ENCODE data around the gene OSBPL5. TPM values are rescaled to one million over a fixed set of nuclear protein-coding genes. Genes with fewer than 3 reads are reported as not detected.

OSBPL5 gene
- polyA plus RNA-seq, 3 donors = 3.1 to 30.3 (median 6.8) TPM

DNA sequence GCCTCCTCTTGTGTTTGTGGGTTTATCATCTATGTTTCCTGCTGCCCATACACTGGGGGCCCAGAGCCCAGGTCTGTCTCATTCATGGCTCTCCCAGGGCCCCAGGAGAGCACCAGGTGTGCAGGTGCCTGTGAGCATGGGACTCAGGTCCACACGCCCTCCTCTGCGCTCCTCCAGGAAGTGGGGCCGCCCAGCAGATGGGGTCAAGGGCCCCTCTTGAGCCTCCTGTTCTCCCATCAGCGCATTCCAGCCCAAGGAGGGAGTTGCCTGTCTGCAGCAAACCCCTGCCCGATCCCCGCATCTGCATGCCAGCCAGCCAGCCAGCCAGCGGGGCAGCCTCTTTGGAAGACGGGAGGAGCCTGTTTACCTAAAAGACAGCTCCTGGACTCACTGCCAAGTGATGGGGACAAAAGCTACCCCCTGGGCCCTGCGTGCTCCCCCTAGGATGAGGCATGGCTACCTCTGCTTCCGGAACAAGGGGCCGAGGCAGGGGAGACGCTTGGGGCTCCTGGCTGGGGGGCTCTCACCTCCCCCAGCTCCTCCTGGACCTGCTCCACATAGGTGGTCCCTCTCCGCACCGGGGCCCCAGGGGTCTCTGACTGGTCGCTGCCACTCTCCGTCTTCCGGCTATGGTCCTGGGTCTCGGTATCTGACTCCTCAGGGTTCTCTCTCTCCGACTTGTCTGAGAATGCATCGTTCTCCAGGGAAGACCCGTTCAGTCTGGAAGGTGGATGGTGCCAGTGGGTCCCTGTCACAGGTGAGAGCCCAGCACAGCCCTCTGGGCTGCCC, 58.2 kb downstream of the OSBPL5 start:
- H3K4me3 Mint-ChIP-seq = no peak overlapping the region
- no peak overlapping the region for H3K27ac Mint-ChIP-seq
- Histone ChIP-seq H3K79me2 (ENCODE audit: insufficient read depth, low read length) (peaks cover 3% of the 10 kb centered on the region), H3K4me3 (replicated peaks in 1 of 3; ENCODE audit: low read depth in 2 of 3, low read length in 3 of 3) (no peak overlapping the region), H3K27me3 (ENCODE audit: control insufficient read depth in 2 of 2, insufficient read depth in 2 of 2, low read length in 2 of 2) (no peaks in the 10 kb centered on the region), H3K27ac (ENCODE audit: low read depth in 1 of 2, low read length in 2 of 2) (no peak overlapping the region), H3K4me1 (ENCODE audit: control insufficient read depth in 1 of 2, insufficient read depth in 2 of 2, low read length in 2 of 2) (peaks cover 12 to 17% of the 10 kb centered on the region in 2 donors), H4K20me1 (ENCODE audit: insufficient read depth, low read length) (no peaks in the 10 kb centered on the region), H3K9me3 (replicated peaks in 1 of 2; ENCODE audit: control insufficient read depth in 1 of 2, insufficient read depth in 1 of 2, low read length in 2 of 2) (no peaks in the 10 kb centered on the region), H3K36me3 (replicated peaks in 1 of 2; ENCODE audit: control insufficient read depth in 1 of 2, insufficient read depth in 2 of 2, low read length in 2 of 2) (peaks cover 15 to 66% of the 10 kb centered on the region in 2 donors), H3K4me2 (replicated peaks; ENCODE audit: extremely low read depth, low read length, poor library complexity, severe bottlenecking) (no peak overlapping the region), H2AFZ (ENCODE audit: insufficient read depth, low read depth, low read length, poor library complexity, severe bottlenecking) (no peak overlapping the region), H3K9ac (ENCODE audit: insufficient read depth, low read length, poor library complexity, severe bottlenecking) (no peak overlapping the region)
- peaks cover 0 to 6% (median 2%) of the 10 kb centered on the region in 3 donors for H3K27me3 Mint-ChIP-seq (ENCODE audit: low read depth in 3 of 3)
- H3K36me3 Mint-ChIP-seq = peaks cover 28 to 78% of the 10 kb centered on the region in 2 donors
- H3K9me3 Mint-ChIP-seq = no peaks in the 10 kb centered on the region
- intact Hi-C loops (cut with micrococcal nuclease) = no loop called here
- TF ChIP-seq, protein P1, sequence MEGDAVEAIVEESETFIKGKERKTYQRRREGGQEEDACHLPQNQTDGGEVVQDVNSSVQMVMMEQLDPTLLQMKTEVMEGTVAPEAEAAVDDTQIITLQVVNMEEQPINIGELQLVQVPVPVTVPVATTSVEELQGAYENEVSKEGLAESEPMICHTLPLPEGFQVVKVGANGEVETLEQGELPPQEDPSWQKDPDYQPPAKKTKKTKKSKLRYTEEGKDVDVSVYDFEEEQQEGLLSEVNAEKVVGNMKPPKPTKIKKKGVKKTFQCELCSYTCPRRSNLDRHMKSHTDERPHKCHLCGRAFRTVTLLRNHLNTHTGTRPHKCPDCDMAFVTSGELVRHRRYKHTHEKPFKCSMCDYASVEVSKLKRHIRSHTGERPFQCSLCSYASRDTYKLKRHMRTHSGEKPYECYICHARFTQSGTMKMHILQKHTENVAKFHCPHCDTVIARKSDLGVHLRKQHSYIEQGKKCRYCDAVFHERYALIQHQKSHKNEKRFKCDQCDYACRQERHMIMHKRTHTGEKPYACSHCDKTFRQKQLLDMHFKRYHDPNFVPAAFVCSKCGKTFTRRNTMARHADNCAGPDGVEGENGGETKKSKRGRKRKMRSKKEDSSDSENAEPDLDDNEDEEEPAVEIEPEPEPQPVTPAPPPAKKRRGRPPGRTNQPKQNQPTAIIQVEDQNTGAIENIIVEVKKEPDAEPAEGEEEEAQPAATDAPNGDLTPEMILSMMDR (IDR thresholded peaks at IDR 0.05) = no peak
- peaks cover 19% of the 10 kb centered on the region for H3K4me1 Mint-ChIP-seq
- DNase-seq = no peak
- WGBS (ENCODE audit: insufficient coverage) = 94% methylated on average over 18 of the region's 21 CpGs

DNA sequence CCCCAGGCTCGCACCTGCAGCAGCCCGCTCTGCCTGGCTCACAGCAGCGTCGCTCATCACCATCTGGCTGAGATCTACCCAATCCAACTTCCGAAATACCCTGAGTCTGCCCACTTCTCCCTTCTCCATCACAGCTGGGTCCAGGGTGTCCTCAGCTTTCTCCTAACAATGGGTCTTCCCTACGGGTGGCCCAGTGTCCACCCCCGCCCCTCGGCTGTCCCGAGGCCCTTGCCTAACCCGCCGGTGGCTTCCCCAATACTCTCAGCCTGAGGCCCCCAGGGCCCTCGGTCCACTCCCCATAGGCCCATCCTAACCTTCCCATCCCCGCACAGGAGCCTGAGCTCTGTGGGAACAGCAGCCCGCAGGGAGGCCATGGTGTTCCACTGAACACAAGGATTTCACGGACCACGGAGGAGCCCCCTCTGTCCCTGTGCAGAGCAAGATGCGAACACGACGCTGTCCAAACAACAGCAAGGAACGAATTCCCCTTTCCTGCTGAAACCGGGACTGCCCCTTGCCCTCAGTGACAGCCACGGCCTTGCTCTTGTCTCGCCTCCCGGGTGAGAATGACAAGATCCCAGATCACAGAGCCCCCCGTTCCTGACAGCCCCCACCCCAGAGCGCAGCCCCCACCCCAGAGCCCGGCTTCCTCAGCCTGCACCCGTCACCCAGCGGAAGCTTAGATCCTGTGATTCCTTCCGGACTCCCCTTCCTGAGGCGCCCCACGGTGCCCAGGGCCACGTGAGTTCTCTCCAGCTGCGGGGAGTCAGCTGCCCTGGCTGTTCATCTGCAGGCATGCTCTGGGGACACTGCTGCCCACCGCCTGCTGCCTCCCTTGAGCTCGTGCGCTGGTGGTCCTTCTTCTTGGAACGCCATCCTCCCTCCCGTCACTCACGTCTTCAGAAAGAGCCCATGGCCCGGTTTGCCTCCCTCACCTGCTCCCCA, 59.0 kb downstream of the OSBPL5 start:
- peaks cover 17 to 66% of the 10 kb centered on the region in 2 donors for H3K36me3 ChIP-seq (replicated peaks in 1 of 2; ENCODE audit: control insufficient read depth in 1 of 2, insufficient read depth in 2 of 2, low read length in 2 of 2)
- H4K20me1 ChIP-seq (ENCODE audit: insufficient read depth, low read length) = no peaks in the 10 kb centered on the region
- WGBS (ENCODE audit: insufficient coverage) = 95% methylated on average over 32 of the region's 41 CpGs
- H3K4me2 ChIP-seq (replicated peaks; ENCODE audit: extremely low read depth, low read length, poor library complexity, severe bottlenecking) = no peak overlapping the region
- peaks cover 7 to 13% of the 10 kb centered on the region in 2 donors for H3K4me1 ChIP-seq (ENCODE audit: control insufficient read depth in 1 of 2, insufficient read depth in 2 of 2, low read length in 2 of 2)
- Mint-ChIP-seq H3K27me3 (ENCODE audit: low read depth in 3 of 3) (peaks cover 0 to 5% (median 2%) of the 10 kb centered on the region in 3 donors), H3K27ac (peak overlapping the region in 2 of 7 donors; percentile 35 to 63), H3K36me3 (peaks cover 29 to 83% of the 10 kb centered on the region in 2 donors), H3K4me1 (peaks cover 14% of the 10 kb centered on the region), H3K9me3 (no peaks in the 10 kb centered on the region), H3K4me3 (no peak overlapping the region)
- no peak overlapping the region for H2AFZ ChIP-seq (ENCODE audit: insufficient read depth, low read depth, low read length, poor library complexity, severe bottlenecking)
- no peak overlapping the region for H3K27ac ChIP-seq (ENCODE audit: low read depth in 1 of 2, low read length in 2 of 2)
- no peak overlapping the region for H3K4me3 ChIP-seq (replicated peaks in 1 of 3; ENCODE audit: low read depth in 2 of 3, low read length in 3 of 3)
- H3K9me3 ChIP-seq (replicated peaks in 1 of 2; ENCODE audit: control insufficient read depth in 1 of 2, insufficient read depth in 1 of 2, low read length in 2 of 2) = no peaks in the 10 kb centered on the region
- peaks cover 3% of the 10 kb centered on the region for H3K79me2 ChIP-seq (ENCODE audit: insufficient read depth, low read length)
- intact Hi-C loops (cut with micrococcal nuclease) = no loop called here
- no peaks in the 10 kb centered on the region for H3K27me3 ChIP-seq (ENCODE audit: control insufficient read depth in 2 of 2, insufficient read depth in 2 of 2, low read length in 2 of 2)
- TF ChIP-seq, protein P1 (IDR thresholded peaks at IDR 0.05) = no peak
- H3K9ac ChIP-seq (ENCODE audit: insufficient read depth, low read length, poor library complexity, severe bottlenecking) = no peak overlapping the region
- DNase-seq = no peak
